ENCODE data around the gene TFPI2.

Gene TFPI2

GRCh38 chr7:93884541-93884940, 6.0 kb downstream of the TFPI2 start:
- Mint-ChIP-seq H3K36me3 (ENCODE audit: low read depth) (no peaks in the 10 kb centered on the region), H3K27me3 (peaks cover 33% of the 10 kb centered on the region), H3K4me3 (no peak overlapping the region), H3K9me3 (peaks cover 4% of the 10 kb centered on the region), H3K27ac (no peak overlapping the region), H3K4me1 (ENCODE audit: low read depth) (no peaks in the 10 kb centered on the region)

DNA sequence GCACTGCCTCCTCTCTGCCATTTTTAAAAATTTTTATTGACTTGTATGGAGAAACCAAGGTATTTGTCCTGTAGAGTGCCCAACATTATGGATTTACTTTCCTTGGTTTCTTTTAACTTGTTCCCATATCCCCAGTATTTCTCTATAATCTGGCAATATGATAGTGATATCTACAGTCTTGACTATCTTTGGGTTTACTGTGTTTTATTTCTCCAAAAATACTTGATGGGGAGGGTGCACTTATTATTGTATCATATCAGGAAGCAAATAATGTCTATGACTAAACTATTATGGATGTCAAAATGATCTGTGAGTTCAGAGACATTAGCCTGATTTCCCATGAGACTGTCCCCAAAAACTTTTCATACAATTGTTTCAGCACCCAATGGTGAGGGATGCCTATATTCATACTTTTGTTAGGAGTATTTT, 6.6 kb downstream of the TFPI2 start:
- H3K9me3 Mint-ChIP-seq, result peaks cover 7% of the 10 kb centered on the region
- no peaks in the 10 kb centered on the region for H3K36me3 Mint-ChIP-seq (ENCODE audit: low read depth)
- H3K4me1 Mint-ChIP-seq (ENCODE audit: low read depth), result no peaks in the 10 kb centered on the region
- no peak overlapping the region for H3K4me3 Mint-ChIP-seq
- peaks cover 28% of the 10 kb centered on the region for H3K27me3 Mint-ChIP-seq
- H3K27ac Mint-ChIP-seq, result no peak overlapping the region

- H3K36me3 Mint-ChIP-seq (ENCODE audit: low read depth), result no peaks in the 10 kb centered on the region
- peaks cover 22% of the 10 kb centered on the region for H3K27me3 Mint-ChIP-seq
- no peaks in the 10 kb centered on the region for H3K4me1 Mint-ChIP-seq (ENCODE audit: low read depth)
- no peak overlapping the region for H3K4me3 Mint-ChIP-seq
- no peak overlapping the region for H3K27ac Mint-ChIP-seq
- H3K9me3 Mint-ChIP-seq, result peaks cover 7% of the 10 kb centered on the region
These were observed 7.3 kb downstream of the TFPI2 start for GRCh38 chr7:93883078-93883916.

DNA sequence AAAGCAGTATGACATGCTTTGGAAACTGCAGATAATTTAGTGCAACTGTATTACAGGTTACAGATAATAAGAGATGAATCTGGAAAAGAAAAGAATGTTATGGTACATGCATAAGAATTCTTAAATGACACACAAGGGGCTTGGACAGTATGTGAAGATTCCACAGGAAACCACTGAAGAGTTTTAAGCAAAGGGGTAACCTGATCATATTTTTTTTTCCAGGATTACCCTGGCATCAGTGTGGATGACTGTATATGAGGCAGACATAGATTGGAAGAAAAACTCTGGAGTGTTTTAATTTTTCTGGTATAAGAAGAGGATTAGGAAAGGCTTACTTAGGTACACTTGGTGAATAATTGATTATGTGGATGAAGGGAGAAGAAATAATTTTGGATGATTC, 8.1 kb downstream of the TFPI2 start:
- Mint-ChIP-seq H3K36me3 (ENCODE audit: low read depth) (no peaks in the 10 kb centered on the region), H3K27me3 (peaks cover 14% of the 10 kb centered on the region), H3K9me3 (peaks cover 7% of the 10 kb centered on the region), H3K27ac (no peak overlapping the region), H3K4me3 (no peak overlapping the region), H3K4me1 (ENCODE audit: low read depth) (no peaks in the 10 kb centered on the region)

DNA sequence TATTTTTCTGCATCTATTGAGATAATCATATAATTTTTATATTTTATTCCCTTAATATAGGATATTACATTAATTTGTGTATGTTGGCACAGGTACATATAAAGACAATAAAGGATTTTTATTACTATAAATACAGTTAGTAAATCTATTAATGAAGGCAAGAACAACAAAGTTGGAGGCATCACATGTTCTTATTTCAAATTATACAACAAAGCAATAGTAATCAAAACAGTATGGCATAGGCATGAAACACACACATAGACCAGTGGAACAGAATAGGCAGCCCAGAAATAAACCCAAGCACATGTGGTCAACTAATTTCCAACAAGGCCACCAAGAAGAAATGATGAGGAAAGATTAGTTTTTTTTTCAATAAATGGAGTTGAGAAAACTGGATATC, 11.2 kb downstream of the TFPI2 start:
- Mint-ChIP-seq H3K9me3 (peaks cover 7% of the 10 kb centered on the region), H3K36me3 (ENCODE audit: low read depth) (no peaks in the 10 kb centered on the region), H3K27ac (no peak overlapping the region), H3K27me3 (peaks cover 14% of the 10 kb centered on the region), H3K4me3 (no peak overlapping the region), H3K4me1 (ENCODE audit: low read depth) (no peaks in the 10 kb centered on the region)

DNA sequence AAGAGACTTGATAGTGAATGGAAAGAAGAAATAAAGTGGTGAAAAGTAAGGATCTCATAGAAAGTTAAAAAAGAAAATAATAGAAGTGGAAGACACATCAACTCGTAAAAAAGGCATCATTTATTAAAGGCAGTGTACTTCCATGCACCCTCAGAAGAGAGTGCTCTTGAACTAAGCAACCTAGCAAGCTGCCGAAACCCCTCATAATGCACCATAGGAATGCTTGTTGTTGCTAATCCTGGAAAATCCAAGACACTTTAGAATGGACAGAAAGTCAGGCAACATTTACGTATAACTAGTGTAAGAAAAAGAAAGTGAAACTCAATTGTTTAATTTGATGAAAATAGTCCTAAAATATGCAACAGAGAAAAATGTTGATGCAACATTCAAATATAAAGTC, 12.8 kb downstream of the TFPI2 start:
- Mint-ChIP-seq H3K36me3 (ENCODE audit: low read depth) (no peaks in the 10 kb centered on the region), H3K9me3 (peaks cover 7% of the 10 kb centered on the region), H3K27ac (no peak overlapping the region), H3K4me1 (ENCODE audit: low read depth) (no peaks in the 10 kb centered on the region), H3K27me3 (peaks cover 14% of the 10 kb centered on the region), H3K4me3 (no peak overlapping the region)

- Mint-ChIP-seq H3K4me1 (ENCODE audit: low read depth) (no peaks in the 10 kb centered on the region), H3K27ac (no peak overlapping the region), H3K27me3 (no peaks in the 10 kb centered on the region), H3K9me3 (no peaks in the 10 kb centered on the region), H3K4me3 (no peak overlapping the region), H3K36me3 (ENCODE audit: low read depth) (no peaks in the 10 kb centered on the region)
These were observed 16.5 kb downstream of the TFPI2 start for GRCh38 chr7:93873998-93874574.

- no peaks in the 10 kb centered on the region for H3K27me3 Mint-ChIP-seq
- no peaks in the 10 kb centered on the region for H3K9me3 Mint-ChIP-seq
- H3K4me3 Mint-ChIP-seq, result no peak overlapping the region
- H3K27ac Mint-ChIP-seq, result no peak overlapping the region
- H3K4me1 Mint-ChIP-seq (ENCODE audit: low read depth), result no peaks in the 10 kb centered on the region
- no peaks in the 10 kb centered on the region for H3K36me3 Mint-ChIP-seq (ENCODE audit: low read depth)
These were observed 23.7 kb downstream of the TFPI2 start for GRCh38 chr7:93866886-93867285.

DNA sequence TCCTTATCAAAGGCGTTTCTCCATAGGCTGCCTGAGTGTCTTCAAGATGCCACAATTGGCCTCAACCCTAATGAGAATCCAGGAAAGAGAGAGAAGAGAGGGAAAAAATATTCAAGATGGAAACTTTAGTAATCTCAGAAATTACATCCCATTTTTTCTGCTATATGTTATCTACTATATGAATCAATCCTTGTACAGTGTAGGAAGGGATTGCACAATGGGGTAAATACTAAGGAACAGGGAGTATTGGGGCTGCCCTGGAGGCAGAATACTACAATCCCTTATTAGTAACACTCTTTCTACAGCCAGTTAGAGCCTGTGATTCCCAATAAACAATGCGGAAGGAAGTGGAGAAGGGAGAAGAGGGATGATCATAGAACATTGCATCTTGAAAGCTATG, 27.9 kb downstream of the TFPI2 start:
- Mint-ChIP-seq H3K36me3 (ENCODE audit: low read depth) (no peaks in the 10 kb centered on the region), H3K27me3 (peaks cover 4% of the 10 kb centered on the region), H3K27ac (no peak overlapping the region), H3K4me1 (ENCODE audit: low read depth) (no peaks in the 10 kb centered on the region), H3K9me3 (no peaks in the 10 kb centered on the region), H3K4me3 (no peak overlapping the region)

- H3K27me3 Mint-ChIP-seq, result peaks cover 4% of the 10 kb centered on the region
- no peak overlapping the region for H3K27ac Mint-ChIP-seq
- H3K9me3 Mint-ChIP-seq, result no peaks in the 10 kb centered on the region
- H3K4me3 Mint-ChIP-seq, result no peak overlapping the region
- no peaks in the 10 kb centered on the region for H3K4me1 Mint-ChIP-seq (ENCODE audit: low read depth)
- H3K36me3 Mint-ChIP-seq (ENCODE audit: low read depth), result no peaks in the 10 kb centered on the region
These were observed 29.1 kb downstream of the TFPI2 start for GRCh38 chr7:93861325-93861949.

DNA sequence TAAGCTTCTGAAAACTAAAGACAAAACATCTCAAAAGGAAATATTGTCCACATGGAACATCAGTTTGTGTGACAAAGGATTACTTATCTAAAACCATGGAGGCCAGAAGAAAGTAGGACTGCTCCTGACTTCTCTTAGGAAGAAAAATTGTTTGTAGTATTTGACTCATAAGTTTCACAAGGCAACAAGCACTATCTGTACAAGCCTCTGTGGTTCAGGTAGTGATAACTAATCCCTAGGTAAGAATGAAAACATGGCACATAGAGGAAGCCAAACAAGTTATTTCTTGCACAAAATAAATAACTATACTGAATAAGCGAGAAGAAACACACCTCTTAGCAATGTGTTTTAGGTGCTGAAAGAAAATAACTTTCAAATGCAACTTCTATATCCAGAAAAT, 30.3 kb downstream of the TFPI2 start:
- Mint-ChIP-seq H3K4me3 (no peak overlapping the region), H3K4me1 (ENCODE audit: low read depth) (no peaks in the 10 kb centered on the region), H3K9me3 (no peaks in the 10 kb centered on the region), H3K27me3 (peaks cover 4% of the 10 kb centered on the region), H3K27ac (no peak overlapping the region), H3K36me3 (ENCODE audit: low read depth) (no peaks in the 10 kb centered on the region)

DNA sequence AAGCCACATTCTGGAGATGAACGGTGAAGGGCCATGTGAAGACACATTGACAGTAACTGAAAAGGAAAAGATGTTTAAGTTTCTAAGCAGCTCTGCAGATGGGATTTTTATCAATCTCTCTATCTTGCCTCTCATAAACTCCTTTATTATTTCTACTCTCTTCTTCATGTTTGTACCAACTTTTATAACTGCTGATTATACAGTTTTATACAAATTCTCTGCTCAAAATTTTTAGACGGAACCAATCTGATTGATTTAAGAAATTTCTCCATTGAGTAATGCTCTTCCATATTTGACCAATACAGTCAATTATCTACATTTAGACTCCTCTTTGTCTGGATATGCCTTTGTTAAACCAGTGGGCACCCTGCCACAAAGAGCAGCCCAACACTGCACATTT, 31.7 kb downstream of the TFPI2 start:
- H3K4me1 Mint-ChIP-seq (ENCODE audit: low read depth), result no peaks in the 10 kb centered on the region
- no peaks in the 10 kb centered on the region for H3K9me3 Mint-ChIP-seq
- no peak overlapping the region for H3K4me3 Mint-ChIP-seq
- H3K27ac Mint-ChIP-seq, result no peak overlapping the region
- no peaks in the 10 kb centered on the region for H3K36me3 Mint-ChIP-seq (ENCODE audit: low read depth)
- peaks cover 4% of the 10 kb centered on the region for H3K27me3 Mint-ChIP-seq

DNA sequence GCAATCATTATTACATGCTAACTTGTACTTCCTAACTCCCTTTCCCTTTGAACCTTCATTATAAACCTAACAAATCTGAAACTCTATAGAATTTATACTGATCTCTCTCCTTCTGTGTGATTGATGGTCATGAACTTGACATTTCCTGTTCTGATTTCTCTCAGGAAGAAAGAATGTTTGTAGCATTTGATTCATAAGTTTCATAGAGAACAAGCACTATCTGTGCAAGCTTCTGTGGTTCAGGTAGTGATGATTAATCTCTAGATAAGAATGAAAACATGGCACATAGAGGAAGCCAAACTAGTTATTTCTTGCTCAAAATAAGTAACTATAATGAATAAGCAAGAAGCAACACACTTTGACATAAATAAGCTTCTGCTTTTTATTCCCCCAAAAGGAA, 34.2 kb downstream of the TFPI2 start:
- H3K4me1 Mint-ChIP-seq (ENCODE audit: low read depth), result no peaks in the 10 kb centered on the region
- peaks cover 4% of the 10 kb centered on the region for H3K27me3 Mint-ChIP-seq
- H3K4me3 Mint-ChIP-seq, result no peak overlapping the region
- no peaks in the 10 kb centered on the region for H3K9me3 Mint-ChIP-seq
- no peaks in the 10 kb centered on the region for H3K36me3 Mint-ChIP-seq (ENCODE audit: low read depth)
- no peak overlapping the region for H3K27ac Mint-ChIP-seq

DNA sequence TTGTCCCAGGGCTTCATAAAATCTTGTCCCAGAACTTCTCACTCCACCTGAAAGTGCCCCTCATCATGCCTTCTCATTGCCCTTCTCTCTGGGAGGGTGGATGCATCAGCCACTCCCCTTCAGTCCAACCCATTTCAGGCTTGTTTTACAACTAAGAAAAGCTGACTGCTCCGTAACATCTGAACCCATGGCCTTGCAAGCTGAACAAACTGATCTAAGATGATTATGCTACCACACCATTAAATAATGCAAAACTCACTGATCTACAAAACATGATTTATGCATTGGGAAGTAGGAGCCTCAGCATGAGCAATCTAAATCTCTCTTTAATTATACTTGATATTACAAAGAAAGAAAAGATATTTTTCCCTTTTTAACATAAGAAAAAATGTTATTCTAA, 34.8 kb downstream of the TFPI2 start:
- Mint-ChIP-seq H3K9me3 (no peaks in the 10 kb centered on the region), H3K4me1 (ENCODE audit: low read depth) (no peaks in the 10 kb centered on the region), H3K4me3 (no peak overlapping the region), H3K27me3 (peaks cover 9% of the 10 kb centered on the region), H3K36me3 (ENCODE audit: low read depth) (no peaks in the 10 kb centered on the region), H3K27ac (no peak overlapping the region)

GRCh38 chr7:93854480-93854879, 36.1 kb downstream of the TFPI2 start:
- no peaks in the 10 kb centered on the region for H3K36me3 Mint-ChIP-seq (ENCODE audit: low read depth)
- no peaks in the 10 kb centered on the region for H3K9me3 Mint-ChIP-seq
- no peak overlapping the region for H3K27ac Mint-ChIP-seq
- H3K4me3 Mint-ChIP-seq, result no peak overlapping the region
- peaks cover 5% of the 10 kb centered on the region for H3K27me3 Mint-ChIP-seq
- no peaks in the 10 kb centered on the region for H3K4me1 Mint-ChIP-seq (ENCODE audit: low read depth)
